Measurements from ENCODE around the gene CYP21A2. TPM values are rescaled to one million over a fixed set of nuclear protein-coding genes. Genes with fewer than 3 reads are reported as not detected.

Gene CYP21A2
- total RNA-seq (2022; extraction: Qiagen RNA extraction; ENCODE audit: low read depth) = not detected in 5 replicates

GRCh38 chr6:32037598-32038524 lies at the start of gene CYP21A2:
Gene CYP21A2, plus strand, starts transcription at chr6:32038415. Its CDS starts 8 bp downstream, at chr6:32038423.

GRCh38 chr6:32014547-32014946 lies 23.7 kb upstream of the CYP21A2 start, which contains the start of gene C4B:
Gene C4B, plus strand, starts transcription at chr6:32014795. Its CDS starts 51 bp downstream, at chr6:32014846.

Other genes with a start within 250 kb of the CYP21A2 start
- 50.8 to 60.2 TPM (median 57.2 TPM) in 5 replicates for gene VARS1, start 242.7 kb upstream of the CYP21A2 start, total RNA-seq (2022; extraction: Qiagen RNA extraction; ENCODE audit: low read depth)
- gene LSM2, start 231.4 kb upstream of the CYP21A2 start, total RNA-seq (2022; extraction: Qiagen RNA extraction; ENCODE audit: low read depth) = 49.7 to 68.8 TPM (median 64.6 TPM) in 5 replicates
- gene HSPA1L, start 223.1 kb upstream of the CYP21A2 start, total RNA-seq (2022; extraction: Qiagen RNA extraction; ENCODE audit: low read depth) = 1.3 to 2.2 TPM (median 2.1 TPM) in 5 replicates
- 218 to 535 TPM (median 388 TPM) in 5 replicates for gene HSPA1A, start 222.9 kb upstream of the CYP21A2 start, total RNA-seq (2022; extraction: Qiagen RNA extraction; ENCODE audit: low read depth)
- 167 to 379 TPM (median 289 TPM) in 5 replicates for gene HSPA1B, start 210.7 kb upstream of the CYP21A2 start, total RNA-seq (2022; extraction: Qiagen RNA extraction; ENCODE audit: low read depth)
- gene NEU1, start 175.6 kb upstream of the CYP21A2 start, total RNA-seq (2022; extraction: Qiagen RNA extraction; ENCODE audit: low read depth) = 25.3 to 37.2 TPM (median 30.6 TPM) in 5 replicates
- 0.10 to 0.14 TPM (median 0.13 TPM) in 3 of 5 replicates, not detected in the others for gene SLC44A4, start 159.4 kb upstream of the CYP21A2 start, total RNA-seq (2022; extraction: Qiagen RNA extraction; ENCODE audit: low read depth)
- gene EHMT2, start 140.7 kb upstream of the CYP21A2 start, total RNA-seq (2022; extraction: Qiagen RNA extraction; ENCODE audit: low read depth) = 25.6 to 34.6 TPM (median 30.8 TPM) in 5 replicates
- gene ZBTB12, start 136.3 kb upstream of the CYP21A2 start, total RNA-seq (2022; extraction: Qiagen RNA extraction; ENCODE audit: low read depth) = 3.2 to 5.4 TPM (median 4.8 TPM) in 5 replicates
- gene C2, start 110.7 kb upstream of the CYP21A2 start, total RNA-seq (2022; extraction: Qiagen RNA extraction; ENCODE audit: low read depth) = 0.19 to 0.66 TPM (median 0.27 TPM) in 5 replicates
- 1.4 to 3.1 TPM (median 2.1 TPM) in 5 replicates for gene CFB, start 92.3 kb upstream of the CYP21A2 start, total RNA-seq (2022; extraction: Qiagen RNA extraction; ENCODE audit: low read depth)
- 74.0 to 93.6 TPM (median 77.4 TPM) in 5 replicates for gene NELFE, start 79.4 kb upstream of the CYP21A2 start, total RNA-seq (2022; extraction: Qiagen RNA extraction; ENCODE audit: low read depth)
- 22.7 to 25.6 TPM (median 24.7 TPM) in 5 replicates for gene SKIC2, start 79.2 kb upstream of the CYP21A2 start, total RNA-seq (2022; extraction: Qiagen RNA extraction; ENCODE audit: low read depth)
- gene DXO, start 66.3 kb upstream of the CYP21A2 start, total RNA-seq (2022; extraction: Qiagen RNA extraction; ENCODE audit: low read depth) = 9.7 to 13.2 TPM (median 11.9 TPM) in 5 replicates
- gene C4A, start 56.4 kb upstream of the CYP21A2 start, total RNA-seq (2022; extraction: Qiagen RNA extraction; ENCODE audit: low read depth) = 0.48 to 1.3 TPM (median 0.98 TPM) in 5 replicates
- gene C4B, start 23.6 kb upstream of the CYP21A2 start, total RNA-seq (2022; extraction: Qiagen RNA extraction; ENCODE audit: low read depth) = 0.56 to 1.3 TPM (median 0.94 TPM) in 5 replicates
- 0.42 to 0.92 TPM (median 0.67 TPM) in 5 replicates for gene TNXB, start 70.9 kb downstream of the CYP21A2 start, total RNA-seq (2022; extraction: Qiagen RNA extraction; ENCODE audit: low read depth)
- 26.8 to 36.7 TPM (median 34.5 TPM) in 5 replicates for gene ATF6B, start 89.8 kb downstream of the CYP21A2 start, total RNA-seq (2022; extraction: Qiagen RNA extraction; ENCODE audit: low read depth)
- gene FKBPL, start 91.9 kb downstream of the CYP21A2 start, total RNA-seq (2022; extraction: Qiagen RNA extraction; ENCODE audit: low read depth) = 7.0 to 9.3 TPM (median 8.2 TPM) in 5 replicates
- gene PRRT1, start 113.5 kb downstream of the CYP21A2 start, total RNA-seq (2022; extraction: Qiagen RNA extraction; ENCODE audit: low read depth) = 0.45 to 0.98 TPM (median 0.65 TPM) in 5 replicates
- 8.1 to 10.0 TPM (median 9.0 TPM) in 5 replicates for gene PPT2, start 115.7 kb downstream of the CYP21A2 start, total RNA-seq (2022; extraction: Qiagen RNA extraction; ENCODE audit: low read depth)
- 1.1 to 2.4 TPM (median 1.3 TPM) in 5 replicates for gene EGFL8, start 126.2 kb downstream of the CYP21A2 start, total RNA-seq (2022; extraction: Qiagen RNA extraction; ENCODE audit: low read depth)
- gene AGPAT1, start 137.7 kb downstream of the CYP21A2 start, total RNA-seq (2022; extraction: Qiagen RNA extraction; ENCODE audit: low read depth) = 32.1 to 40.9 TPM (median 40.2 TPM) in 5 replicates
- gene RNF5, start 140.0 kb downstream of the CYP21A2 start, total RNA-seq (2022; extraction: Qiagen RNA extraction; ENCODE audit: low read depth) = 33.1 to 47.7 TPM (median 45.2 TPM) in 5 replicates
- 1.2 to 2.3 TPM (median 1.7 TPM) in 5 replicates for gene AGER, start 145.8 kb downstream of the CYP21A2 start, total RNA-seq (2022; extraction: Qiagen RNA extraction; ENCODE audit: low read depth)
- gene PBX2, start 151.8 kb downstream of the CYP21A2 start, total RNA-seq (2022; extraction: Qiagen RNA extraction; ENCODE audit: low read depth) = 15.2 to 21.6 TPM (median 17.8 TPM) in 5 replicates
- gene GPSM3, start 154.2 kb downstream of the CYP21A2 start, total RNA-seq (2022; extraction: Qiagen RNA extraction; ENCODE audit: low read depth) = 0.31 to 0.67 TPM (median 0.50 TPM) in 5 replicates
- 0.48 to 0.83 TPM (median 0.61 TPM) in 5 replicates for gene NOTCH4, start 185.7 kb downstream of the CYP21A2 start, total RNA-seq (2022; extraction: Qiagen RNA extraction; ENCODE audit: low read depth)